NCI-H1105 (cell line): Measurements from ENCODE around the gene SUSD1.

Experiments
- DNase-seq: peaks from one replicate; lab custom pipeline; 2025; lab: John Stamatoyannopoulos, UW

The SUSD1 gene

DNA sequence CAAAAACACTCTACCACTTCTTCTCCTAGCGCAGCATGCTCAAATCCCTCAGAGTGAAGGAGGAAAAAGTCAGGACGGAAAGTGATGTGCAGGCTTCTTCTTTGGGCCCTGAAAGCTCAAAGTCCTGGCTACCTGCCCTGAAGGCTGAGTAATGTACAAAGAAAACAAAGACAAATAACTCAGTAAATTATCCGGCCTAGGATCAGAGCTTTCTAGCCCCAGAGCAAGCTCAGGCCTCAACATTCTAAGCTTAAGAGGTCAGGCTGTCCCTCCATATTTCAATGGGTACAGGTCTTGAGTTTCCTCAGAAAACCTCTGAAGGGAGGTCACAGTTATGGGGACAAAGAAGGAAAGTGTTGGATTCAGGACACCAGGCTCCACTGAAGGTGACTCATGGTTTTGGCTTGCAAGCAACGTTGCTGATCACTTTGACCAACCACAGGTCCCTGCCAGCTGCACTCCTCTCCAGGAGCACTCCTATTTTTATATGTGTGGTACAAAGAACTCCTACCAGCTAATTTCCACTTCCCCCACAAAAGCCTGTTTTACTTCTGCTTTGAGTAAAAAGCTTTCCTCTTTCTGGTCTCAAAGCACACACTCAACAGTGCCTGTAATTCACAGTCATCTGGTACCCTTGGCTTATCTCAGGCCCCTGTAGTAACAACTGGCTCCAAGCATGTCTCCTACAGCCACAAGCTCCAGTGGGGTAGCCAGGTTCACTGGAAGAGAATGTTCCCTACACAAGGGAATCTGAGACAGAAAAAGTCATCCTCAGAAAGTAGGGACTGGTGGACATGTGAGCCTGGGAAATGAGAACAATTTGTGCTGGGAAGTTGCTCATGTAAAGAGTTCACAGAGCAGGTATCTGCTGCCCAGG is 162.8 kb downstream of the SUSD1 start:
- DNase-seq, result no peak

GRCh38 chr9:112011051-112011620 is 164.0 kb downstream of the SUSD1 start:
- no peak for DNase-seq

- no peak for DNase-seq
Observed at GRCh38 chr9:112010537-112010936, 164.6 kb downstream of the SUSD1 start.

DNA sequence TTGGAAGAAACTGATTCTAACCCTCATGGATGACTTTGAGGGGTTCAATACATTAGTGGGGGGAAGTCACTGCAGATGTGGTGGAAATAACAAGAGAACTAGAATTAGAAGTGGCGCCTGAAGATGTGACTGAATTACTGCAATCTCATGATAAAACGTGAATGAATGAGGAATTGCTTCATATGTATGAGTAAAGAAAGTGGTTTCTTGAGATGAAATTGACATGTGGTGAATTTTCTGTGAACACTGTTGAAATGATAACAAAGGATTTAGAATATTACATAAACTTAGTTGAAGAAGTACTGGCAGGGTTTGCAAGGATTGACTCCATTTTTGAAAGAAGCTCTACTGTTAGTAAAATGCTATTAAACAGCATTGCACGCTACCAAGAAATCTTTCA is 165.4 kb downstream of the SUSD1 start:
- DNase-seq, result no peak

GRCh38 chr9:112007575-112008240 is 167.4 kb downstream of the SUSD1 start:
- no peak for DNase-seq

GRCh38 chr9:112006361-112007020 is 168.6 kb downstream of the SUSD1 start:
- DNase-seq, result no peak

- DNase-seq, result no peak
Observed at GRCh38 chr9:112005939-112006338, 169.2 kb downstream of the SUSD1 start.

- DNase-seq, result no peak
Observed at GRCh38 chr9:112003538-112003937, 171.6 kb downstream of the SUSD1 start.

- DNase-seq, result no peak
Observed at GRCh38 chr9:112002847-112003457, 172.1 kb downstream of the SUSD1 start.

DNA sequence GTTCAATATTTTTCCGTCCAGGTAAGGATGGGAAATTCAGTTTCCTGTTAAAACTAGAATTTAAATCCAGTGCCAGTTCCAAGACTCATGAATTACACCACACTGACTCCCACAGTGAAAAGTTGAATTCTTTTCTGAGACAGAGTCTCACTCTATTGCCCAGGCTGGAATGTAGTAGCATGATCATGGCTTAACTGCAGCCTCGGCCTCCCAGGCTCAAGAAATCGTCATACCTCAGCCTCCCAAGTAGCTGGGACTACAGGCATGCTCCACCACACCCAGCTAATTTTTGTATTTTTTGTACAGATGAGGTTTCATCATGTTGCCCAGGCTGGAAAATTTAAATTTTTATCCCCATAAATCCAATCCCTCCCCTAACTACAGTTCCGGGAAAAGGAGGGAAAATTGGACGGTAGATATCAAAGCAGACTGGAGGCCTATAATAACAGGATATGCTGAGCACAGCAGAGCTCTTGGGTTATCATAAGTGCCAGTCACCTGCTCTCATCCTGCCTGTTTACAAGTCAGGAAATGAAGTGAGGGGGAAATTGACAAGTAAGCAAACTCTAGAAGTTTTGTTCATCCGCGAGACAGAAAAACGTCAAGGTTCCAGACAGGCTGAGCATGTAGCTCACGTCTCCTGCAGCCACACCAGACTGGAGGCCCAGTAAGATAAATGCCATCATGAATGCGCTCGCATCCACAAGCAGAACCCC is 172.8 kb downstream of the SUSD1 start:
- no peak for DNase-seq

DNA sequence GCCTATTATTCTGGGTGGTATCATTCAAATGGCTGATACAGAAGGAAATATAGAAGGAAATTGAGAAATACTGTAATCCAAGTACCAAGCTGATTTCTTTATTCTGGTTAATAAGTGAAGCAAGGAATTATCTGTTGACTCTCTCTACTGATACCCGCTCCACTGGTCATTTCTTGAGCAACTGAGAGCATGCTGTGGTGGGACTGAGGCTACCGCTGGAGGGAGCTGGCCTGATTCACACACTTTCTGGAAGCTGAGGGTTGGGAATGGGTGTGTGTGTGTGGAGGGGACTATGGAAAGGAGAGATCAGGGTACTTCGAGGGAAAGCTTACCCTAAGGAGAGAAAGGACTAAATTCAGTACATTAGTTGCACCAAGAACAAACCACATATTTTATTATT is 174.4 kb downstream of the SUSD1 start:
- no peak for DNase-seq

GRCh38 chr9:111999319-111999718 is 175.8 kb downstream of the SUSD1 start:
- DNase-seq, result no peak

- DNase-seq, result no peak
Observed at GRCh38 chr9:111997831-111998230, 177.3 kb downstream of the SUSD1 start.

DNA sequence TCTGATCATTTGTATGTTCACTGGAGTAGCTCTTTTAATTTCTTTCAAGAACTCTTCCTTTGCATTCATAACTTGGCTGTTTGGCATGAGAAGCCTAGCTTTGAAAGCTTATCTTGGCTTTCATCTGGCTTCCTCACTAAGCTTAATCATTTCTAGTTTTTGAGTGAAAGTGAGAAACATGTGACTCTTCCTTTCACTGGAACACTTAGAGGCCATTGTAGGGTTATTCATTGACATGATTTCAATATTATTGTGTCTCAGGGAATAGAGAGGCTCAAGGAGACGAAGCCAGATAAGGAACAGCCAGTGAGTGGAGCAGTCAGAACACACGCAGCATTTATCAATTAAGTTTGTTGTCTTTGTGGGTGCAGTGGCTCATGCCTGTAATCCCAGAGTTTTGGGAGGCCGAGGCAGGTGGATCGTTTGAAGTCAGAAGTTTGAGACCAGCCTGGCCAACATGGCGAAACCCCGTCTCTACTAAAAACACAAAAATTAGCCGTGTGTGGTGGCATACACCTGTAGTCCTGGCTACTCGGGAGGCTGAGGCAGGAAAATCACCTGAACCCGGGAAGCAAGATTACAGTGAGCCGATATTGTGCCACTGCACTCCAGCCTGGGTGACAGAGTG is 180.2 kb downstream of the SUSD1 start:
- DNase-seq, result no peak

DNA sequence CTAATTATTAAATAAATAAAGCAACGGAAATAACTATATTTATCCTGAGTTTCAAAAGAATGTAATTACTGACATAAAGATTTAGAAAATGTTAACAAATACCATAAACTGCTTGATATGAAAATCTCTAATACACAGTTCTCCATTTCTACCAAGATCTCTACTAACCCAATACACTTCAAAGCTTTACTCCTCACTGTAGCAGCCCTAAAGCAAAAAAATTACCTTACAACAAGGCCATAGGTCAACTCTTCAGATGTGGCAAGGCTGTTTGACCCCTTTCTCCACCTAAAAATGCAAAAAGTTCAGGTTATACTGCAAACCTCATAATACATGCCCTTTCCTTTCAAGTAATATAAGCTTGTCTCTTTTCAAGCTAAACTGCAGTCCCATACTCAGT is 181.8 kb downstream of the SUSD1 start:
- DNase-seq, result no peak

- no peak for DNase-seq
Observed at GRCh38 chr9:111992523-111992922, 182.6 kb downstream of the SUSD1 start.

GRCh38 chr9:111991179-111991578 is 183.9 kb downstream of the SUSD1 start:
- no peak for DNase-seq
